HCEC 1CT (cell line): ENCODE data around the gene ARAP3.
"Not testable (repeated sequence)": the region's sequence is repeated elsewhere in the genome, so short reads cannot be mapped to it uniquely, and the experiment has no call there.

Experiments used
- DNase-seq: peaks from one replicate; pipeline ENCODE4 v3.0.0-alpha.2; 2017

Gene ARAP3

GRCh38 chr5:141637767-141638419 lies 44.1 kb downstream of the ARAP3 start:
- peak; percentile 40 for DNase-seq

- DNase-seq = no peak
These were observed 44.8 kb downstream of the ARAP3 start for GRCh38 chr5:141637123-141637766.

- DNase-seq = peak; percentile 91
These were observed 45.5 kb downstream of the ARAP3 start, which contains the start of the genes HDAC3 and RELL2 for GRCh38 chr5:141636413-141637122. TSS of gene HDAC3 (minus strand) at chr5:141636849. CDS start at chr5:141636790, 59 bp downstream. TSS of gene RELL2 (plus strand) at chr5:141636997. CDS start at chr5:141638226, 1,229 bp downstream.

- DNase-seq = no peak
These were observed 46.0 kb downstream of the ARAP3 start for GRCh38 chr5:141636106-141636412.

GRCh38 chr5:141635646-141636045 lies 46.4 kb downstream of the ARAP3 start:
- DNase-seq = no peak

GRCh38 chr5:141634720-141635119 lies 47.3 kb downstream of the ARAP3 start:
- DNase-seq = no peak

- DNase-seq = no peak
These were observed 48.0 kb downstream of the ARAP3 start for GRCh38 chr5:141633871-141634561.

- DNase-seq = no peak
These were observed 49.4 kb downstream of the ARAP3 start for GRCh38 chr5:141632650-141633049.

- DNase-seq = no peak
These were observed 51.4 kb downstream of the ARAP3 start for GRCh38 chr5:141630570-141631140.

GRCh38 chr5:141628175-141628788 lies 53.7 kb downstream of the ARAP3 start:
- peak; percentile 24 for DNase-seq

- no peak for DNase-seq
These were observed 58.4 kb downstream of the ARAP3 start for GRCh38 chr5:141623611-141624010.

- no peak for DNase-seq
These were observed 58.8 kb downstream of the ARAP3 start for GRCh38 chr5:141623186-141623585.

- DNase-seq = peak; percentile 96
These were observed 63.1 kb downstream of the ARAP3 start, which contains the start of gene DIAPH1 for GRCh38 chr5:141618804-141619554. TSS of gene DIAPH1 (minus strand) at chr5:141619000. CDS start at chr5:141618914, 86 bp downstream.

GRCh38 chr5:141618030-141618803 lies 63.8 kb downstream of the ARAP3 start:
- peak; percentile 14 for DNase-seq

GRCh38 chr5:141617682-141618029 lies 64.4 kb downstream of the ARAP3 start:
- DNase-seq = no peak

GRCh38 chr5:141617128-141617527 lies 64.9 kb downstream of the ARAP3 start:
- DNase-seq = peak; percentile 38

GRCh38 chr5:141615991-141616720 lies 65.9 kb downstream of the ARAP3 start:
- DNase-seq = no peak

- DNase-seq = no peak
These were observed 68.7 kb downstream of the ARAP3 start for GRCh38 chr5:141613344-141613743.

GRCh38 chr5:141611289-141611688 lies 70.7 kb downstream of the ARAP3 start:
- DNase-seq = no peak

GRCh38 chr5:141609921-141610320 lies 72.1 kb downstream of the ARAP3 start:
- not testable (repeated sequence) for DNase-seq
